HG03095 (cell line): ENCODE measurements around the gene ENO1.
A peak's percentile ranks its signal among the peaks of the same experiment; 100 is the strongest.
"Not testable (repeated sequence)": the region's sequence is repeated elsewhere in the genome, so short reads cannot be mapped to it uniquely, and the experiment has no call there.

ENCODE experiments used
- ATAC-seq: cut with Tn5 transposase; IDR thresholded peaks from one replicate; pipeline ENCODE4 v1.9.1; 2021; ENCODE audit warnings: moderate library complexity; ENCODE audit not compliant: unreplicated experiment

ENO1 gene

GRCh38 chr1:8847990-8848389, 30.5 kb downstream of the ENO1 start:
- ATAC-seq: no peak

DNA sequence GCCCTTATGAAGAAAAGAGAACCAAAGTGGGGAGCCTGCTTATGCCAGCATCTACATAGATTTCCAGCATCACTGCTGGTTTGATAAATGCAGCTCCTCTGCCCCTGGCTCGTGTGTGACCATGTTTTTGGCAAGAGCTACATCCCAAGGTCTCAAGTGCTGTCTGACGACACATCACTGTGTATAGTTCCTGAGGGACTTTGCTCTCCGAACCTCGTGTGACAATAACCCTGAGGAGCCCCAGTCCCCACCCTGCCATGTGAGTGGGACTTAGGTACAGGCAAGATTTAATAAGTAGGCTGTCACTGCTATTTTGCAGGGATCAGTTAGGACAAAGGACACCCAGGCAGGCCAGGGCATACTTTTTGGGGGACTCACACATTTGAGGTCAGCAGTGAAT, 32.2 kb downstream of the ENO1 start:
- ATAC-seq: no peak

- no peak for ATAC-seq
Observed at GRCh38 chr1:8845104-8846097, 33.1 kb downstream of the ENO1 start.

DNA sequence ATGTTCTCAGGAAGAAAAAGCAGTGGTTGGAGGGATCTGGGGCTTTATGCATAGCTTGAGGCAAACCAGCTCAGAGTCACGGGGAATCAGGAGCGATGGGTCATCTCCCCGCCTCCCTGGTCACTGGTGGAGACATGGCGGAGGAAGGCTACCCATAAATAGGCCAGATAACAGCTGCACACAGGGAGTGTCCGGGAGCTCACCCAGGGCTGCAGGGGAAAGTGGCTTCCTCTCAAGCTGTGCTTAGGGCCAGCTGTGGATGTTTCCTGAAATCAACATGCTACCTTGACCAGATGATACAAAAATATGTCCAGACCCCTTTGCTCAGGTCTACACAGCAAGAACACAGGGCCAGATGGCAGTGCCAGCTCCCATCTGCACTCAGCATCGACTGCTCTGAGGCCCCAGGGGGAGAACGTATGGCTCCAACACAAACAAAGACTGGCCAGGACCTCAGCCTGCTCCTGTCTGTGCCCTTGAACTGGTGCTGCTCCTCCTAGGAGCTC, 33.9 kb downstream of the ENO1 start:
- no peak for ATAC-seq

DNA sequence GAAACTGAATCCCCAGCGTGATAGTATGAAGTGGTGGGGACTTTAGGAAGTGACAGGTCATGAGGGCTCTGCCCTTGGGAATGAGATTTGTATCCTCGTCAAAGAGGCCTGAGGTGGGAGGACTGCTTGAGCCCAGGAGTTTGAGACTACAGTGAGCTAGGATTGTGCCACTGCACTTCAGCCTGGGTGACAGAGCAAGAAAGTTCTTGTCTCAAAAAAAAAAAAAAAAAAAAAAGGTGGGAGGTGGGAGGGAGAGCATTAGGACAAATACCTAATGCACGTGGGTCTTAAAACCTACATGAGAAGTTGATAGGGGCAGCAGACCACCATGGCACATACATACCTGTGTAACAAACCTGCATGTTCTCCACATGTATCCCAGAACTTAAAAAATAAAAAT, 37.1 kb downstream of the ENO1 start:
- ATAC-seq: no peak

DNA sequence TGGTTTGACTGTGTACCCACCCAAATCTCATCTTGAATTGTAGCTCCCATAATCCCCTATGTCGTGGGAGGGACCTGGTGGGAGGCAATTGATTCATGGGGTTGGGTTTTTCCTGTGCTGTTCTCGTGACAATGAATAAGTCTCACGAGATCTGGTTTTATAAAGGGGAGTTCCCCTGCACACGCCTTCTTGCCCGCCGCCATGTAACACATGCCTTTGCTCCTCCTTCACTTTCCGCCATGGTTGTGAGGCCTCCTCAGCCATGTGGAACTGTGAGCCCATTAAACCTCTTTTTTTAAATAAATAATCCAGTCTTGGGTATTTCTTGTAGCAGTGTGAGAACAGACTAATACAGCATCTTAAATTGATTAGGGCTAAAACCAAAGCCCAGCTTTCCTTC, 38.5 kb downstream of the ENO1 start:
- no peak for ATAC-seq

- no peak for ATAC-seq
Observed at GRCh38 chr1:8835941-8836643, 42.4 kb downstream of the ENO1 start.

DNA sequence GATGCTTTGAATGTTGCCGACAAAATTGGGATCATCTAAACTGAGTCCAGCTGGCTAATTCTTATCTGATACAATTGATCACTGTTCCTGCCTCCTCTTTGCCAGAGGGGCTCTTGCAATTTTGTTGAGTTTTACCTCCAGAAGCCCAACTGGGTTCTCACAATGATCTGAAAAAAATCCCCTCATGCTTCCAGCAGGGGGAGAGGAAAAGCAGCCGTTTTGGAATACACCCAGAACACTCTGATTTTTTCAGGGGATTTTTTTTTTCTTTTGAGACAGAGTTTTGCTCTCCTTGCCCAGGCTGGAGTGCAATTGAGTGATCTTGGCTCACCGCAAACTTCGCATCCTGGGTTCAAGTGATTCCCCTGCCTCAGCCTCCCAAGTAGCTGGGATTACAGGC, 47.1 kb downstream of the ENO1 start:
- ATAC-seq: no peak

- not testable (repeated sequence) for ATAC-seq
Observed at GRCh38 chr1:8830732-8831131, 47.8 kb downstream of the ENO1 start.

DNA sequence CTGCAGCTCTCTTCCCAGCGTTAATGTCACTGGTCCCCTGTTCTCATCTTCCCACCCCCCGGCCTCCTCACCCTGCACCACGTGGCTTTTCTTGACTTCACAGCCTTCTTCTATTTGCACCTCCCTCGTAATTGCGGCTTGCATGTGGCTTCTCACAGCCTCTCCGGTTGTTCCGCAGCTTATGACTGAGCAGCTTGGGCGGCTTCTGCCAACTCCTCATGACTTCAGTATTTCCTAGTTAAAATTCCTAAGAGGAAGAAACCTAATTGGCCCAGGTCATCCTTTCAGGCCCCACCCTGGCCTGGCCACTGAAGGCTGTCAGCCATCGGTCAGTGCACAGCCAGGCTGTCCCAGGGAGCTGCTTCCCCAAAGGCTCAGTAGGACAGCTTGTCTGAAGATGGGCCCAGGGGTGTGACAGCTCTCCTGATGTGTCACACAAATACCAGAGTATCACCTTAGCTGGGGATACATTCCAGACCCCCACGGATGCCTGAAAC, 52.5 kb downstream of the ENO1 start:
- ATAC-seq: no peak

- no peak for ATAC-seq
Observed at GRCh38 chr1:8823295-8823664, 55.2 kb downstream of the ENO1 start.

DNA sequence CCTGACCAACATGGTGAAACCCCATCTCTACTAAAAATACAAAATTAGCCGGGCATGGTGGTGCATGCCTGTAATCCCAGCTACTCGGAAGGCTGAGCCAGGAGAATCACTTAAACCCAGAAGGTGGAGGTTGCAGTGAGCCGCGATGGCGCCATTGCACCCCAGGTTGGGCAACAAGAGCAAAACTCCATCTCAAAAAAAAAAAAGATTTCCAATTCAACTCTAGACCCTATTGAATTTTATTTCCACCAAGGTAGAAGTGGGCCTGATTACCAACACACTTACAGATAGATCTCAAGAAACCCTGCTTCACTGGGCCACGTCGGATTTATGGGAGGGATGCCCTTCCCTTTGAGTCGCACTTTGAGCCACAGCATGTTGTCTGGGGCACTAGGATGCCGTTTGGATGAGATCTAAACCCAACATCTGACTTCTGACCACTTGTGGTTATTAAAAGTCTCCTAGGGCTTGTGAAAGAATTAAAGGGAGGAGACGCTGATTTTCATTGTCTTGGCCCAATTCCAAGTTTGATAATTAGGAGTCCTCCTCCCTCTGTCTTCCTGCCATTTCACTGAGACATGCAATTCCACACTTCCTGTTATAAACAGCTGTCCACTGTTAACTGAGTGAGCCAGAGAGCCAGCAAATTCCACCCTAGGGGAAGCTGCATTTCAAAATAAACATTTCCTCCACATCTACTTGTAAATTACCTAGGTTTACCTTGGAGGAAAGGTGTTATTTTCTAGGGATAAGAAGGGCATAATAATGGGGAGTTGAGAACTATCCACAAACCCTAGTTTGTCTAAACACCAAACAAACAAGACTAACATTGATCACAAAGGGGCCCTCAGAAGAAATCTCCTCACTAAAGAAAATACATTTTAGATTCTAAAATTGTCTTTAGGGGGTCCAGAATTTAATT, 55.9 kb downstream of the ENO1 start:
- no peak for ATAC-seq

- ATAC-seq: no peak
Observed at GRCh38 chr1:8821084-8821483, 57.4 kb downstream of the ENO1 start.

GRCh38 chr1:8818789-8819188, 59.7 kb downstream of the ENO1 start:
- ATAC-seq: not testable (repeated sequence)

DNA sequence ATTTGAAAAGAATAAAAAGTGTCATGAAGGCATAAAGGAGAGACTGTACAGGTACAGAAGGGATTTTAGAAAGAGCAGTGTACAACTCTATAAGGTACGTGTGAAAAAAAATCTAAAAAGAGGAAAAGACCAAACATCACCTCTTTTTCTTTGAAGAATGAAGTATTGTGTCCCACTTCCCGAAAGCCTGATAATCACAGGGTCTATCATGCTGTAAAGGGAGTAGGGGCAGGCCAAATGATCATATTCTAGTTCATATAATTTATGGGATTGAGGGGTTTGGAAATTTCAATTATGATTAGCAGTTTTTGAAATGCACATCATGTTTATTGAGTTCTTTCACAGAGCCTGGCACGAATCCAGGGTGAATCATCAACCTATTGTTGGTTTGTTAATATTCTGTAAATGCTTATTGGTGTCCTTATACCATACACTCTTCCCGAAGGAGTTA, 60.1 kb downstream of the ENO1 start:
- ATAC-seq: no peak

- ATAC-seq: peak; percentile 81
Observed at GRCh38 chr1:8817412-8818324, 60.8 kb downstream of the ENO1 start, which contains the start of gene RERE. Gene RERE (minus strand): TSS chr1:8817640.

DNA sequence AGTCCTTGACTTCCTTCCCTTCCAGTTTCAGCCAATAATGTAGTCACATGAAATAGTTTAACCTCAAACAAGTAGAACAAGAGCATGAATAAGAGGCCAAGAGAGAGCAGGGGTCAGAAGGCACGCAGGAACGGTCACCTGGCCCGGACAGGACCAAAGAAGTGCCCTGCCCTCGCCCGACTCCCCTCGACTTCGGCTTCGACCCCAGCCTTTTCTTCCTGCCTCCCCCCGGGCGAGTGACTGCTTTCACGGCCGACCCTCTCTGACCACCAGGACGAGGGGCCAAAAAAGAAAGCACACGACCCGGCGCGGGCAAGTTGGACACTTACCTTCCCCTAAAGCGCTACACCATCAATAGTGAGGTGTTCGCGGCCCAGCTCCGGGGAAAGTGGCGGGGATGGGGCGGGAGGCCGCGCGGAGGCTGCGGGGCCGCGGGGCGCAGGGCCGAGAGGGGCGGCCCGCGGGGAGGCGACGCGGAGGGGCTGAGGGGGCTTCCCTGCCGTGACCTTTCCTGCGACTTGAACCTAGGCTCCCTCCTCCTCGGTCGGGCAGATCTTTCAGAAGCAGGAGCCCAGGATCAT, 61.6 kb downstream of the ENO1 start:
- ATAC-seq: peak; percentile 11

- no peak for ATAC-seq
Observed at GRCh38 chr1:8816264-8816663, 62.2 kb downstream of the ENO1 start.

- ATAC-seq: no peak
Observed at GRCh38 chr1:8815582-8816151, 62.8 kb downstream of the ENO1 start.
